Measurements from ENCODE around the gene POLR2B.

GRCh38 chr4:56981795-56982201 is 3.1 kb downstream of the POLR2B start:
- TF ChIP-seq CTCF (IDR thresholded peaks at IDR 0.05; ENCODE audit: insufficient read depth, low read length, poor library complexity, severe bottlenecking): no peak
- no peak for TF ChIP-seq EZH2phosphoT487 (conservative IDR thresholded peaks at IDR 0.05; ENCODE audit: low read length)
